ENCODE data around the gene TBC1D14. TPM values are rescaled to one million over a fixed set of nuclear protein-coding genes. Genes with fewer than 3 reads are reported as not detected.
A peak's percentile ranks its signal among the peaks of the same experiment; 100 is the strongest.

The TBC1D14 gene
- total RNA-seq, 4 donors from 2014 or later: 36.0 to 56.2 (median 41.4) TPM

GRCh38 chr4:6894086-6894478, 15.5 kb upstream of the TBC1D14 start:
- intact Hi-C loops (cut with DNase I; ENCODE audit: low total_unique reads): no loop called here
- ATAC-seq (no peak), DNase-seq (no peak)
- in situ Hi-C loops (cut with MboI; ENCODE audit: low sequenced_read_pairs in 4 of 4): no loop called here
- H3K9me3 ChIP-seq: no peaks in the 10 kb centered on the region
- no peaks in the 10 kb centered on the region for H3K27me3 ChIP-seq
- H3K36me3 ChIP-seq: no peaks in the 10 kb centered on the region
- peak overlapping the region; percentile 4 to 76 (median 36) for H3K27ac ChIP-seq
- H3K4me3 ChIP-seq: no peak overlapping the region
- TF ChIP-seq POLR2A (IDR thresholded peaks at IDR 0.05): no peak
- TF ChIP-seq, protein P1, sequence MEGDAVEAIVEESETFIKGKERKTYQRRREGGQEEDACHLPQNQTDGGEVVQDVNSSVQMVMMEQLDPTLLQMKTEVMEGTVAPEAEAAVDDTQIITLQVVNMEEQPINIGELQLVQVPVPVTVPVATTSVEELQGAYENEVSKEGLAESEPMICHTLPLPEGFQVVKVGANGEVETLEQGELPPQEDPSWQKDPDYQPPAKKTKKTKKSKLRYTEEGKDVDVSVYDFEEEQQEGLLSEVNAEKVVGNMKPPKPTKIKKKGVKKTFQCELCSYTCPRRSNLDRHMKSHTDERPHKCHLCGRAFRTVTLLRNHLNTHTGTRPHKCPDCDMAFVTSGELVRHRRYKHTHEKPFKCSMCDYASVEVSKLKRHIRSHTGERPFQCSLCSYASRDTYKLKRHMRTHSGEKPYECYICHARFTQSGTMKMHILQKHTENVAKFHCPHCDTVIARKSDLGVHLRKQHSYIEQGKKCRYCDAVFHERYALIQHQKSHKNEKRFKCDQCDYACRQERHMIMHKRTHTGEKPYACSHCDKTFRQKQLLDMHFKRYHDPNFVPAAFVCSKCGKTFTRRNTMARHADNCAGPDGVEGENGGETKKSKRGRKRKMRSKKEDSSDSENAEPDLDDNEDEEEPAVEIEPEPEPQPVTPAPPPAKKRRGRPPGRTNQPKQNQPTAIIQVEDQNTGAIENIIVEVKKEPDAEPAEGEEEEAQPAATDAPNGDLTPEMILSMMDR (IDR thresholded peaks at IDR 0.05 in 4 of 5, conservative IDR thresholded peaks at IDR 0.05 in 1 of 5): no peak
- peaks cover 12 to 23% of the 10 kb centered on the region in 2 donors for H3K4me1 ChIP-seq

- DNase-seq (no peak), ATAC-seq (no peak)
- in situ Hi-C loops (cut with MboI; ENCODE audit: low sequenced_read_pairs in 4 of 4): no loop called here
- H3K4me1 ChIP-seq: peaks cover 12 to 23% of the 10 kb centered on the region in 2 donors
- H3K27ac ChIP-seq: no peak overlapping the region
- no peaks in the 10 kb centered on the region for H3K36me3 ChIP-seq
- no peaks in the 10 kb centered on the region for H3K9me3 ChIP-seq
- no peak overlapping the region for H3K4me3 ChIP-seq
- intact Hi-C loops (cut with DNase I; ENCODE audit: low total_unique reads): no loop called here
- TF ChIP-seq, protein P1 (IDR thresholded peaks at IDR 0.05 in 4 of 5, conservative IDR thresholded peaks at IDR 0.05 in 1 of 5): no peak
- TF ChIP-seq POLR2A (IDR thresholded peaks at IDR 0.05): no peak
- H3K27me3 ChIP-seq: no peaks in the 10 kb centered on the region
Measured at GRCh38 chr4:6894528-6895498, 14.8 kb upstream of the TBC1D14 start.

GRCh38 chr4:6896035-6896434, 13.6 kb upstream of the TBC1D14 start:
- Histone ChIP-seq H3K36me3 (no peaks in the 10 kb centered on the region), H3K9me3 (no peaks in the 10 kb centered on the region), H3K27me3 (no peaks in the 10 kb centered on the region), H3K27ac (no peak overlapping the region), H3K4me1 (peaks cover 12 to 23% of the 10 kb centered on the region in 2 donors), H3K4me3 (no peak overlapping the region)
- DNase-seq (no peak), ATAC-seq (no peak)
- TF ChIP-seq POLR2A (IDR thresholded peaks at IDR 0.05): no peak
- TF ChIP-seq, protein P1 (IDR thresholded peaks at IDR 0.05 in 4 of 5, conservative IDR thresholded peaks at IDR 0.05 in 1 of 5): no peak
- intact Hi-C loops (cut with DNase I; ENCODE audit: low total_unique reads): no loop called here
- in situ Hi-C loops (cut with MboI; ENCODE audit: low sequenced_read_pairs in 4 of 4): no loop called here

DNA sequence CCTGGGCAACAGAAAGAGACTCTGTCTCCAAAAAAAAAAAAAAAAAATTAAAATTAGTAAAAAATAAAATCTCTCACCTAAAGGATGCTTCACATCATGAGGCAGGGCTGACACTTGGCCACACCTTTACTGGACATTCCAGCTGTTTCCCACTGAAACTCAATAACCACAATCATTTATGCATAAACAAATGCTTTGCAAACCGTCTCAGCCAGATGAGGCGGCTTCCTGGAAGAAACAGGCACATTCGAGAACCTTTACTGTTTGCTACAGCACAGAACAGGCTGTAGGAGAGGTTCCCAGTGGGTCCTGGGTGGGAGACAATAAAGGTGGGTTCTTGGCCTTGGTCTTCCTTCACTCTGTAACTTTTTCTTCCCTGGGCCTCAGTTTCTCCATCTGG, 10.9 kb upstream of the TBC1D14 start:
- Histone ChIP-seq H3K4me1 (peaks cover 0 to 1% of the 10 kb centered on the region in 2 donors), H3K9me3 (no peaks in the 10 kb centered on the region), H3K27ac (no peak overlapping the region), H3K27me3 (no peaks in the 10 kb centered on the region), H3K4me3 (no peak overlapping the region), H3K36me3 (no peaks in the 10 kb centered on the region)
- in situ Hi-C loops (cut with MboI; ENCODE audit: low sequenced_read_pairs in 4 of 4): no loop called here
- TF ChIP-seq, protein P1 (IDR thresholded peaks at IDR 0.05 in 4 of 5, conservative IDR thresholded peaks at IDR 0.05 in 1 of 5): no peak
- no peak for TF ChIP-seq POLR2A (IDR thresholded peaks at IDR 0.05)
- intact Hi-C loops (cut with DNase I; ENCODE audit: low total_unique reads): no loop called here
- no peak for DNase-seq
- no peak for ATAC-seq

Data from gastrocnemius medialis (tissue), 4 donors.